ENCODE data around the gene BASP1.

The BASP1 gene

DNA sequence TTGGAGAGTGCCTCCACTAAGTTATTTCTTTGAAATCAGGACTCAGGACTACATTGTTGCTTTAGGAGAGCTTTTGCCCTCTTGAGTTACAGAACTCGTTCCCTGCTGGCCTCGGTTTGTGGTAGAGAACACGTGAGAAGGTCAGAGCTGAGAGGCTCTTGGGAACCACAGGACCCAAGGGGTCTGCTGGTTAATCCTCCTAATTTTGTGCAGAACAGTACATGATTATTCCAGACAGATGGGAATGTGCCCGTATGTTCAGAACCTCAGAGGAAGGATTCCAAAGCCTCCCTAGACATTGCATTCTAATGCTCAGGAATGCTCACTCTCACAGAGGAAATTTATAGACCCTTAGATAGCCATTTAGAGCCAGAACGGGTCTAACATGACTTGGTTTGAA is 25.2 kb upstream of the BASP1 start:
- DNase-seq, result no peak

GRCh38 chr5:17196024-17196423 is 21.4 kb upstream of the BASP1 start:
- DNase-seq, result no peak

- no peak for DNase-seq
Measured at GRCh38 chr5:17196697-17197096, 20.7 kb upstream of the BASP1 start.

- no peak for DNase-seq
Measured at GRCh38 chr5:17203329-17204132, 13.9 kb upstream of the BASP1 start.

GRCh38 chr5:17204133-17204489 is 13.3 kb upstream of the BASP1 start:
- no peak for DNase-seq

DNA sequence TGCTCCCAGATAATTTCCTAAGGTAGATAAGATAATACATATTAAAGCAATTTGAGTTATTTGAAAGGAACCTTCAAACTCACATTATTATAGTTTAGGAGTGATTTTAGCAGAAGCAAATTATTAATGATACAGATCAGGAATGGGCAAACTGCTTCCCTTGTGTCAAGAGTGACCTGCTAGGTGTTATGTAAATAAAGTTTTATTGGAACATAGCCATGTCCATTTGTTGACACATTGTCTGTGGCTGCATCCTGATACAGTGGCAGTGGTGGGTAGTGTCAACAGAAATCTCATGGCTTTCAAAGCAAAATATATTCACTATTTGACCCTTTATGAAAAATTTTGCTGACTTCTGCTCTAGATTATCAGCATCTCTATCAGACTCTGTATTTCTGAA is 11.4 kb upstream of the BASP1 start:
- DNase-seq, result no peak

GRCh38 chr5:17212191-17212590 is 5.2 kb upstream of the BASP1 start:
- DNase-seq, result no peak

- no peak for DNase-seq
Measured at GRCh38 chr5:17212996-17213395, 4.4 kb upstream of the BASP1 start.

GRCh38 chr5:17213938-17214337 is 3.5 kb upstream of the BASP1 start:
- no peak for DNase-seq

DNA sequence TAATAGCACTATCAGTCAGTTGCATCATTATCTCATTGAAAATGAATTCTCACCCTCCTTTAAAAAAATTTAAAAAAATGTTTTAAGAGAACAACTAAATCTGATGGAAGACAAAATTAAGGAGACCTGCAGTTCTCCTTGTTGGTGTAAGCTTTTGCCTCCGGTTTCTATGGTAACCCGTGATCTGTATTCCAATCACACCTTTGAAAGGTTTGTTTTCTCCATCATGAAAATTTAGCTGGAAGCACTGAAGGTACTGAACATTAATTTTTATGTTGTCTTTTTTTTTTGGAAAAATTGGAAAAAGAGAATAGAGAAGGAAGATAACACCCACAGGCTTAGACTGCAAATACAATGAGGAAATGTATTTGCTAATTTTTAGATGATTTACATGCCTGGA is 2.5 kb upstream of the BASP1 start:
- DNase-seq, result no peak

DNA sequence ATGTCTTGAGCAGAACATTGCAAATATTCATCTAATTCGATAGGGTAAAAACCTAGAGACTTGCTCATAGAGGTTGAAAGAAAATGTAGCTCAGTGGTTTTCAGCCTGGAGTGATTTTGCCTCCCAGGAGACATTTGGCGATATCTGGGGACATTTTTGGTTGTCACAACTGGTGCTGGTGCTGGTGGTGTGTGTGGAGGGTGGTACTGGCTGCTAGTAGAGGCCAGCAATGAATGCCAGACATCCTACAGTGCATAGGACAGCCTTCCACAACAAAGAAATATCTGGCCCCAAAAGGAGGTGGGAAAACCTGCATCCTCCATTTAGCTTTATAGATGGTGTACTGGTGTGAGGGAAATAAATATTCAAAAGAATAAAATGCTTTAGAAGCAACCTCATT is 2.1 kb upstream of the BASP1 start:
- no peak for DNase-seq

GRCh38 chr5:17216176-17216973 is 1.1 kb upstream of the BASP1 start:
- DNase-seq, result peak in 1 of 2 donors; percentile 31

DNA sequence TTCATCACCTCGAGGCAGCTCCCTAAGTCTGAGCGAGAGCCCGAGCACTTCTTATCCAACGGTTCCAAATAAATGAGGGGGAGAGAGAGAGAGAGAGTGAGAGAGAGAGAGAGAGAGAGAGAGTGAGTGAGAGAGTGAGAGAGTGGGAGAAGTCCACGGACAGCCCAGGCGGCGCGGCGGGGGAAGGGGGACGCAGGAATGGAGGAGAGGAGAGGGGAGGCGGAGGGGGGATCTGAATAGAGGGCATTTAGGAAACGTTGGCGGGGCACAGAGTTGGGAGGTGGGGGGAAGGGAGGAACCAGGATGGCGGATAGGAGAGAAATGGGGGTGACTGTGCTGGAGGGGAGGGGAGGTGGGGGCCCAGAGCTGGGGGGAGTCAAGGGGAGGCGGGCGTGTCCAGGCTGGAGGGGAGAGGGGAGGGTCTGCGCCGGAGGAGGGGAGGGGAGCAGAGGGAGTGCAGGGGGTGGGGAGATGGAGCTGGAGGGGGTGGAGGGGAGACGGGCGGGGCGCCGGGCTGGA is 398 bp upstream of the BASP1 start:
- DNase-seq, result no peak

GRCh38 chr5:17218353-17219005 is 1.0 kb downstream of the BASP1 start:
- DNase-seq, result no peak

GRCh38 chr5:17219006-17219422 is 1.6 kb downstream of the BASP1 start:
- DNase-seq, result no peak

GRCh38 chr5:17219469-17219868 is 2.0 kb downstream of the BASP1 start:
- DNase-seq, result no peak

DNA sequence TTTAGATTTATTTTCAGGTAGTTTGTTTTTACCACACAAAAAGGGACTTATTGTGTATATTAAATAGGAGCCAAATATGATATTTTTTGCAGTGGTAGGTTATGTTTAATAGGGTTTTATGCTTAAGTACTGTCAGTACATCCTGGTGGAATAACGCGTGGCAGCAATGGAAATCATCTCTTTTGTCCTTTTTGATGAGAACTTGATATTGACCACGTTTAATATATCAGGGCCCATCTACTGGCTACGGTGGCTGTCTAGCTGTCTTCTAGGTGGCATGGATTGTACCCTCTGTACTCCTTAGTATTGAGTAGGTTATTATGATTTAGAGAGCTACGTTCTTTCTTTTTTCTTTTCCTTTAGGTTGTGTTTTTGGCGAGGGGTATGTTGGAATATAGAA is 2.6 kb downstream of the BASP1 start:
- no peak for DNase-seq

- no peak for DNase-seq
Measured at GRCh38 chr5:17220469-17220868, 3.0 kb downstream of the BASP1 start.

DNA sequence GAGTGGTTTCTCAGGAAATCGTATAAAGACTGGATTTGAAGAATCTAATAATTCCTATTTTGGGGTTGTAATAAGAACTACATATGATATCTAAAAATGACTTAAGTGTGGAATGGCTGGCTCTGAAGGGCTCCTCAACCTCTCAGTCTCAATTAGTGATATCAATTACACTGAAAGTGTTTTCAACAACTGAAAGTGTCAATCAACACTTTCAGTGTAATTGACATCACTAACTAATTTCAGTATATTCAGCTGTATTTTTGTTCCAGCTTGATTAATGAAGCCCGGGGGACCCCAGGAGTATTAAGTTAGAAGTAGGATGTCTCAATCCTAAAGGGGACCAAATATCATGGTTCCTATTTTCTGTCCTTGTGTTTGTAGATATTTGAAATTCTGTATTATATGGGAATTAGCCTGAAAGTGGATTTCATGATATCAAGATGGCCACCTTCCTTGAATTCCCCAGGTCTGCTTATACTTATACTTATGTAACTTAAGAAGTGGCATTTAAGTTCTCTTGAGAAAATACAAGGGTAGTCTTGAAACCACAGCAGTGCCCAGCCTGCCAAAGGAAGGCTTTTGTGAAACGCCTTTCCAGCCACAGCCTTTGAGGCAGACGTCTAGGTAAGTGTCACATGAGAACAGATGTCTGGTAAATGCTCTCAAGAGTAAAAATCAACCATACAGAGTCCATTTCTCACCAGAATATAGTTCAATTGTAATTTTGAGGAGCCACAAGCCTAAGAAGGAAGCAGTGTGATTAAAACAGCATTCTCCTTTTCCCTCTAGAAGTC is 4.6 kb downstream of the BASP1 start:
- DNase-seq, result no peak

DNA sequence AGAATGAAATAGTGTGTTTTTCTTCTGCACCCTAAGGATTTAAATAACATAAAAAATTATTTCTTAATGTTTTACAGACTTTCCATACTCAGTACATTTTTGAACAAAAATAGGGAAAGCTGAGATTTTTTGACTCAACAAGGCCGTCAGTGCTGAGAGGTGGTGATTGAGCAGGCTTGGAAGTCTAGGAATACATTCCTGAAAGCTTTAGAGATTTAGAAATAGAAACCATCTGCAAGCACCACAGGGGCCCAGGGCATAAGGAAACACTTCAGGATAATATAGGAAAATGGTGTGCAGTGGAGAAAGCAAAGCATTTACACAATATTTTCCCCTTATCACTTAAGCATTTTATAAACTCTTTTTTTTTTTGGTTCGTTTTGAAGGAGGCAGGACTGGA is 5.2 kb downstream of the BASP1 start:
- DNase-seq, result no peak

- DNase-seq, result no peak
Measured at GRCh38 chr5:17223367-17224185, 6.1 kb downstream of the BASP1 start.
